Sciatic nerve (tissue), 2 donors: ENCODE results near the gene ARL1. TPM values are rescaled to one million over a fixed set of nuclear protein-coding genes. Genes with fewer than 3 reads are reported as not detected.
A peak's percentile ranks its signal among the peaks of the same experiment; 100 is the strongest.
"Not testable (repeated sequence)": the region's sequence is repeated elsewhere in the genome, so short reads cannot be mapped to it uniquely, and the experiment has no call there.

Experiments used
- ATAC-seq: fragments of 200-7000 bp; cut with Tn5 transposase; one replicate; pipeline ENCODE4 v1.9.1; 2020; ENCODE audit warnings: mild to moderate bottlenecking, moderate library complexity
- DNase-seq: peaks from one replicate; pipeline ENCODE4 v3.0.0-alpha.2; 2020; ENCODE audit warnings: low spot score
- intact Hi-C: fragments of 100-400 bp; cut with DNase I; formaldehyde crosslinking; loops from one replicate; pipeline ENCODE4 v1.14.2; 2022
- total RNA-seq: library from RNA; stranded (reverse); fragmentation: NEBNext Ultra II Directional; extraction: Animal tissue kit (Norgen Biotek cat#: 25700); gene quantifications from one replicate; pipeline ENCODE4 v1.2.1, GENCODE V29; 2021
- donor health status: DM: no; HTN: no; CAD: no.
- donor health status: DM: no; HTN: no; CAD: no.

Gene ARL1
- total RNA-seq: 80.6 TPM

DNA sequence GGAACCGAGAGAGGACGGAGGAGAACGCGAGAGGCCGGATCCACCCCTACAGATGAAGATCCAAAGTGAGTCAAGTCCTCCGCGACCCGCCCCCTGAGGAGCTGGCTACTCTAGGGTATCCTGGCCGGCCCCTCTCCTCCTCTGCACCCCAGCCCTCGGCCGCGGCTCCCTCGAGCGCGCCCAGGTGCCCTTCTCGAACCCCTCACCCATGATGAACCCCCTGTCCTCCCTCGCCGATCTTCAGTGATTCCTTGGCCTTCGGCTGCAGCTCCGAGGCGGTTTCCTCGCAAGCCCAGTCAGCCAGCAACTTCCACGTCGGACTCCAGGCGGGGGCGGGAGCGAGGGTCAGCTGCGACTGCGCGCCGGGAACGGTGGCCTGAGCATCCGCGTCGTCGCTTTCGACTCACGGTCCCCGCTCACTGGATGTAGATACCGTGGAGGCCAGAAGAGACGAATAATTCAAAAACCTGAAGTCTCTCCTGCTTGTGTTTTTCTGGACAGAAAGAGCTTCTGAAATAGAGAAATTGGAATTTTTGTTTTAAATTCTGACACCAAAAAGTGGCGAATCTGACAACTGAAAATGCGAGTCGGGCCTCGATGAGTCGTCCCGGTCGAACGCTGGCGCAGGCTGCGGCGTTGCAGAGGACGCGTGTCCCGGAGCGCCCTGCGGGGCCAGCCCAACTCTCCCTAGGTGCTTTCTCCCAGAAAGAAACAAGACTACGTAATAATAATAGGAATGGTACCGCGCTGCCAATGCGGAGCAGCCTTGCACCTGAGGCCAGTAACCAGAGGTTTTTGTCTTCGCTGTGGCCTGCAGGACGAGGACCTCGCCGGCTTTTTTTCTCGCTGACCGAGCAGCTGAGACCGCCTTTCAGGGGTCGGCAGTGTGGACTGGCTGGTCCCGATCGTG, at the start of gene ARL1:
TSS of gene ARL1 (minus strand) at position 337 of the 910 bp plus-strand sequence. CDS start at position 210, 127 bp downstream.
- intact Hi-C loops: no loop called here
- DNase-seq: peak; percentile 91
- peak; percentile 97 for ATAC-seq

DNA sequence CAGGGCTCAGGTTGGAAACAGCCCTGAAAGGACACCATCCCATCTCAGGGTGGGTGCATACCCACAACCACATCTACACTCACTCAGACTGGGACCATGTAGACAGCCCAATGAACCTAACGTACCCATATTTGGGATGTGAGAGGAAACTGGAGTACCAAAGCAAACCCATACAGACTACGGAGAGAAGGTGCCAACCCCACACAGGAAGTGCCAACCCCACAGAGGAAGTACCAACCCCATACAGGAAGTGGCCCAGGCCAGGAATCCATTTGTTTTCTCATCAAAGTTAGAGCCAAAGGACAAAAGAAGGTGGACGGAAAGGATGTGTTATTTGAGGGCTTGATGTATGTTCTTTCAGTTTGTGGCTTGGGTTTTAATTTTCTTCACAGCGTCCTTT, 48.1 kb upstream of the ARL1 start:
- intact Hi-C loops: no loop called here
- DNase-seq (no peak), ATAC-seq (peak; percentile 10)

DNA sequence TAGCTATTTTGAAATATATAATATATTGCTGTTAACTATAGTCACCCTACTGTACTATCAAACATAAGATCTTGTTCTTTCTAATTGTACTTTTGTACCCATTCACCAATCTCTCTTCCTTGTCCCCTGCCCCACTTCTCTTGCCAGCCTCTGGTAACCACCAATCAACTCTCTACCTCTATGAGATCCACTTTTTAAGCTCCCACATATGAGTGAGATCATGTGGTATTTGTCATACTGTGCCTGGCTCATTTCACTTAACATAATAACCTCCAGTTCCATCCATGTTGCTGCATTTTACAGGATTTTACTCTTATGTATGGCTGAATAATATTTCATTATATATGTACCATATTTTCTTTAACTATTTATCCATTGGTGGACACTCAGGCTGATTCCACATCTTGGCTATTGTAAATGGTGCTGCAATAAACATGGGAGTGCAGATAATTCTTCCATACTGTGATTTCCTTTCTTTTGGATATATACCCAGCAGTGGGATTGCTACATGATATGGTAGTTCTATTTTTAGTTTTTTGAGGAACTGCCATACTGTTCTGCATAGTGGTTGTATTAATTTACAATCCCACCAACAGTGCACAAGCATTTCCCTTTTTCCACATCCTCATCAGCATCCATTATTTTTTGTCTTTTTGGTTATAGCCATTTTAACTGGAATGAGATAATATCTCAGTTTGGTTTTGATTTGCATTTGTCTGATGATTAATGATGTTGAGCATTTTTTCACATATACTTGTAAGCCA, 34.1 kb upstream of the ARL1 start:
- intact Hi-C loops: no loop called here
- DNase-seq (no peak), ATAC-seq (no peak)

DNA sequence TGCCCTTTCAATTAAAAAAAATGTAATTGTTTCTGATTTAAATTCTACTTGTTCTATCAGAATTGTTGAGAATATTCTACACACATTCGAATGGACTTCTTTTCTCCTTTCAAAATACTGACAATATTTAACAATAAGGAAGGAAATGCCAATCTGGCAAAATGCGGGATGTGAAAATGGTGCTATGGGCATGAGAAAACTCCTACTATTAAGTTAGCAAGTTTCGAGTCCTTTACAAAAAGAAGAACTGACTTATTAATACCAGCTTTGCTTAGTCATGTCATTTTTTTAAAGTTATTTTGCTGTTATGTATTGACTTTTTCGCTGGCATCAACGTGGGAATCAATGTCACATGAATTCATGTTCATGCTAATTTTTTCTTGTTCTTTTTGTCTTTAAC, 31.7 kb upstream of the ARL1 start:
- DNase-seq: no peak
- intact Hi-C loops: no loop called here
- ATAC-seq: no peak

DNA sequence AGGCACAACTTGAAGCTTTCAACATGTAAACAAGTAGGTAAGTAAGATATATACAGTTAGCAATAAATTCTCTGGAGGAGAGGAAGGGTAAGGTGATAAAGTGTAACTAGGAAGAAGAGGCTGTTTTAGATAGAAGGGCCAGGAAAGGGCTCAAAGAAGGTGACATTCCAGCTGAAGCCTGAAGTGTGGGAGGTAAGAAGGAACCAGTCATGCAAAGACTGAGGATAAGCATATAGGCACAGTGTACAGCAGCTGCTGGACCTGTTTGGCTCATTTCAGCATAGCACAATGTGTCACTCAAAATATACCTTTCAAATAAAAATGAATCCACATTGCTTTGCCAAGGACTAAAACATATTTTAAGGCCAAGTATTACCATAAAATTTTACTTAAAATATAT, 28.6 kb upstream of the ARL1 start:
- no peak for DNase-seq
- no peak for ATAC-seq
- intact Hi-C loops: no loop called here

DNA sequence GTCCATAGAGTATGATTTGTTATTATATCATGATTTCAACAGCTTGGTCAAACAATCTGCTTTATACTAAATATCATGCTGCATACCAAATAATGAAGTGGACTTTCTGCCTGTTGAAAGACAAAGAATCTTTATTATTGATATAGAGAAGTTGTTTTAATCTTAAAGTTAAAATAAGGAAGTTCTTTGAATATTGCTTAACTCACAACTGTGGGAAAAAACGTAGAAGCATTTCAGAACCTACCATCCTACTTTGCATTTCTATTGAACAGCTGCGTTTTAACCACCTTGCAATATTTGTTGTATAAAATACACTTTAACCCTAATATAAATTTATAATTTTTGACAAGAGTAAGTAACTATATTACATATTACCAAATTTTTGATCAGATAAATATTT, 22.9 kb upstream of the ARL1 start:
- ATAC-seq (no peak), DNase-seq (no peak)

DNA sequence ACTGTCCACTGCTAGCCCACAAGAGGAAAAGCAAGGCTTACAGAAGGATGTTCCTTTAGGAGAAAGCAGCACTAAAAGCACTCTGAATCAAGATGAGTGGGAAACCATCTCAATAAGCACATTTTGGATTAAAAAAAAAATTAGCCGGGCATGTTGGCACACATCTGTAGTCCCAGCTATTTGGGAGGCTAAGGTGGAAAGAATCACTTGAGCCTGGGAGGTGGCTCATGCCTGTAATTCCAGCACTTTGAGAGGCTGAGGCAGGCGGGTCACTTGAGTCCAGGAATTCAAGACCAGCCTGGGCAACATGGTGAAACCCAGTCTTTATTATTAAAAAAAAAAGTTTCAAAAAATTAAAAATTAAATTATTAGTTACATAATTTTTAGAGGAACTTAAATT, 17.0 kb upstream of the ARL1 start:
- no peak for DNase-seq
- no peak for ATAC-seq
- intact Hi-C loops: loop anchor here (5.0 kb wide), 1 partner anchor 413 kb away; no protein-coding TSS in a partner anchor

More for the DNA sequence above, 22.9 kb upstream of the ARL1 start:
- intact Hi-C loops: no loop called here

DNA sequence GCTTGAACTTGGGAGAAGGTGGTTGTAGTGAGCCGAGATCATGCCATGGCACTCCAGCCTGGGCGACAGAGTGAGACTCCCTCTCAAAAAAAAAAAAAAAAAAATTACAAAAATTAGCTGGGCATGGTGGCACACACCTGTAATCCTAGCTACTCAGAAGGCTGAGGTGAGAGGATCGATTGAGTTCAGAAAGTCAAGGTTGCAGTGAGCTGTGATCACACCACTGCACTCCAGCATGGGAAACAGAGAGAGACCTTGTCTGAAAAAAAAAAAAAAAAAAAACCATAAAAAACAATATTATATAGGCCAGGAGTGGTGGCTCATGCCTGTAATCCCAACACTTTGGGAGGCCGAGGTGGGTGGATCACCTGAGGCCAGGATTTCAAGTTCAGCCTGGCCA, 14.5 kb upstream of the ARL1 start:
- intact Hi-C loops: loop anchor here (5.0 kb wide), 1 partner anchor 415 kb away; no protein-coding TSS in a partner anchor
- DNase-seq, ATAC-seq: not testable (repeated sequence)

DNA sequence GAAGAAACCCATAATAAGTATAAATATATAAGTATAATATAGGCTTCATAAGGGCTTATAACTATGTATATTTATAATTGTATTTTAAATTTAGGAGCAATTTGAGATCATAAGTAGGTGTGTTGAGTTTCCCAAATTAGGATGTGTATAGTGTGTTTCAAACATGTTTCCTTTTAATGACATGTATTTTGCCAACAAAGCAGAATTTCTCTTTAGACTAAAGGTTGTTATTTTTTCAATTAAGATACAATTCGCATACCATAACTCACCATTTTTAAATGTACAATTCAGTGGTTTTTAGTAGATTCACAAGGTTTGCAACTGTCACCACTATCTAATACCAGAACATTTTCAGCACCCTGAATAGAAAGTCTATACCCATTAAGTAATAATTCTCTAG, 7.7 kb upstream of the ARL1 start:
- intact Hi-C loops: no loop called here
- DNase-seq (no peak), ATAC-seq (no peak)

DNA sequence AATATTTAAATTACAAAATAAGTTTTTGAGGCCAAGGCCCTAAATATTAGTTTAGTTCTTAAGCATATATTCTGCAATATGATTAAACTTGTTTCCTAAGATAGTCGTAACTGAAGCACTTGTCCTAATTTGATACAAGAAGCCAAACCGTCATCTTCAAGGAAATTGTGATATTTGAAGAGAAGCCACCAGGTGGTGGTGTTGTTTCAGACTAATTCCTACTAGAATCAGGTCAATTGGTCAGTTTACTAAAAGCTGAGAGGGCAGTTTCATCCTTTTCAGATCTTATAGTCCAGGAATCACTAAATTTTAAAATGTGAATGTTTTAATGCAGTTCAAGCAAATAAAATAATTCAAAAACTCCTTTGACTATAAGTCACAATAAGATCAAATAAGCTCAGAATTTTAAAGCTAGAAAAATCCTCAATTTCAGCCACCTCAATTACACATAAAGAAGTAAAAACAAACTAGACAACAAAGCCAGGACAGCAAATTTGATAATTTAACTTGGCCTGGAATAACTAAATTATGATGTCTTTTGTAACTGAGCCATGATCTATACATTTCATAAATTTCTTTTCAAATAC, 7.1 kb upstream of the ARL1 start:
- intact Hi-C loops: no loop called here
- no peak for ATAC-seq
- no peak for DNase-seq

DNA sequence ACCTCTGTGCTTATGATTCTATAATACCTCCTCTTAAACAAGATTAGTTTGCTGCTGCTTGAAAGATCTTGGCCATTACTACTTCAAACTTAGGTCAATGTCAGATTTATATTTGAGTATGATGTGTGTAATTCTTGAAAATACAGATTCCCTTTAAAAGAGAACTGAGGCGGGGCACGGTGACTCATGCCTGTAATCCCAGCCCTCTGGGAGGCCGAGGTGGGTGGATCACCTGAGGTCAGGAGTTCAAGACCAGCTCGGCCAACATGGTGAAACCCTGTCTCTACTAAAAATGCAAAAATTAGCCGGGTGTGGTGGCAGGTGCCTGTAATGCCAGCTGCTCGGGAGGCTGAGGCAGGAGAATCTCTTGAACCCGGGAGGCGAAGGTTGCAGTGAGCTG, 2.6 kb upstream of the ARL1 start:
- intact Hi-C loops, ATAC-seq, DNase-seq: not testable (repeated sequence)

DNA sequence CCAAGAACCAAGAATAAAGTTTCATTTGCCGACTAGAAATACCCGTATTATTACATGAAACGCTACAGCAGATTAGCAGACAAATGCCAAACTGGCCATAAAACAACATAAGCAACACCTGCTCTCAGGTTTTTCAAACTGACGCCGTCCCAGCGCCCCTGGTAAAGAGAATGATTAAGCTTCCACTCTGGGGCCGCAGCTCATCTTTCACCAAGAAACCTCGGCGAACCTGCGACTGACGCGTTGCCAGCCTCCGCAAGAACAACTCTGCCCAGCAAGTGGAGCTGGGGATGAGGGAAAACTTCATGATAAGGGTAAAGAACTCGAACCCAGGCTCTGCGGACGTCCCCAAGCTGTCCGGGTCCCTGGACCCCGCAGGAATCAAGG, 530 bp downstream of the ARL1 start:
- no peak for ATAC-seq
- intact Hi-C loops: no loop called here
- DNase-seq: no peak

DNA sequence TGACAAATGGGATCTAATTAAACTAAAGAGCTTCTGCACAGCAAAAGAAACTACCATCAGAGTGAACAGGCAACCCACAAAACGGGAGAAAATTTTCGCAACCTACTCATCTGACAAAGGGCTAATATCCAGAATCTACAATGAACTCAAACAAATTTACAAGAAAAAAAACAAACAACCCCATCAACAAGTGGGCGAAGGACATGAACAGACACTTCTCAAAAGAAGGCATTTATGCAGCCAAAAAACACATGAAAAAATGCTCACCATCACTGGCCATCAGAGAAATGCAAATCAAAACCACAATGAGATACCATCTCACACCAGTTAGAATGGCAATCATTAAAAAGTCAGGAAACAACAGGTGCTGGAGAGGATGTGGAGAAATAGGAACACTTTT, 16.4 kb downstream of the ARL1 start:
- intact Hi-C loops, DNase-seq, ATAC-seq: not testable (repeated sequence)

DNA sequence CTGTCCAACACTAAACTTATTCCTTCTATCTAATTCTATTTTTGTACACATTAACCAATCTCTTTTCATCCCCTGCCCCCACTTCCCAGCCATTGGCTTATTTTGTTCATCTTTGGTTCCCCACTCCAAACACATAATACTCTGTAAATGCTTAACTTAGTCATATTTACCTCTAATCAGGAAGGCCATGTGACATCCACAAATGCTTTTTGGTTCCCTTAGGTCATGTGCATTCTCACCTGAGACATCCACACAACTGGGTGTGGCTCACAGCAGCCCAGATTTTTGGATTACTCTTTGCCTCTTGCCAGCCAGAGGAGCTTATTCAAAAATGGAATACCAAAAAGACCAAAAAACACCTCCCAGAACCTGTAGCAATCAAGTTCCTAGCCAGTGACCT, 28.4 kb downstream of the ARL1 start:
- DNase-seq (no peak), ATAC-seq (no peak)
- intact Hi-C loops: no loop called here

DNA sequence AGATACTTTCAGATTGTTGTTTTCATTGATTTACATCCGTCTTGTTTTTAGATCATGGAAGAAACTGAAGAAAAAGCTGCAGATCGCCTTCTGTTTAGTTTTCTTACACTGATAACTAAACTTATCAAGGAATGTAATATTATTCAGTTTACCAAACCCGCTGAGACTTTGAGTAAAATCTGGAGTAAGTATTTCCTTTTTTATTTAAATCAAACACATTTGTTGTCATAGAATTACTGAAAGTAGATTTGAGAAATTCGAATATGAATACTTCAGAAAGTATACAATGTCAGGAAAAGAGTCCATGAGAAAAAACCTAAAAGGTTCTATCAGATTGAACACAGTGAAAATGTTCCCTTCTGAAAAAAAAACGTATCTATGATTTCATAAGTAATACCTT, 32.0 kb downstream of the ARL1 start:
- no peak for ATAC-seq
- no peak for DNase-seq
- intact Hi-C loops: no loop called here

DNA sequence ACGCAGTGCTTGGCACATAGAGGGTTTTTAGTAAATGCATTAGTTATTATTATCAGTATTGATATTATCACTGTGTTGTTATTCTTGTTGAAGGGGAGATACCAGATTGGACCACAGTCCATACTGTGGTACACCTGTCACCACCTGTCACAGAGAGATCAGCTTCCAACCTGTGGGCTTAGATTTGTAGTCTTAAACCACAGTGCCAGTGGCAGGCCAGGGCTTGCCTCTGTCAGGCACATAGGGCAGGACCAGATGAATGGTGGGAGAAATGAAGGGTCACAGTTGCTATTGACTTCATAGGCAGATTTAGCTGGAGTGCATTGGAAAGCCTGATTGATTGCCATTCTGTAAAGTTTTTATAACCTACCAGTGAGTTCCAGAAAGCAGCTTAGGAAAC, 35.1 kb downstream of the ARL1 start:
- intact Hi-C loops: no loop called here
- DNase-seq (no peak), ATAC-seq (no peak)

DNA sequence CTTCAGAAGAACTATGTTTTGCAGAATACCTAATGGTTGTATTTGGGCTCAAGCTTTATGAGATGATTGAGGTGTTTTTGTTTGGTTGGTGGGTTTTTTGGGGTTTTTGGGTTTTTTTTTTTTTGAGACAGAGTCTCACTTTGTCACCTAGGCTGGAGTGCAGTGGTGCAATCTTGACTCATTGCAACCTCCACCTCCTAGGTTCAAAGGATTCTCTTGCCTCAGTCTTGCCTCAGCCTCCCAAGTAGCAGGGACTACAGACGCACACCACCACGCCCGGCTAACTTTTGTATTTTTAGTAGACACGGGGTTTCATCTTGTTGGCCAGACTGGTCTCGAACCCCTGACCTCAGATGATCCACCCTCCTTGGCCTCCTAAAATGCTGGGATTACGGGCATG, 39.6 kb downstream of the ARL1 start:
- intact Hi-C loops: no loop called here
- DNase-seq (no peak), ATAC-seq (no peak)

DNA sequence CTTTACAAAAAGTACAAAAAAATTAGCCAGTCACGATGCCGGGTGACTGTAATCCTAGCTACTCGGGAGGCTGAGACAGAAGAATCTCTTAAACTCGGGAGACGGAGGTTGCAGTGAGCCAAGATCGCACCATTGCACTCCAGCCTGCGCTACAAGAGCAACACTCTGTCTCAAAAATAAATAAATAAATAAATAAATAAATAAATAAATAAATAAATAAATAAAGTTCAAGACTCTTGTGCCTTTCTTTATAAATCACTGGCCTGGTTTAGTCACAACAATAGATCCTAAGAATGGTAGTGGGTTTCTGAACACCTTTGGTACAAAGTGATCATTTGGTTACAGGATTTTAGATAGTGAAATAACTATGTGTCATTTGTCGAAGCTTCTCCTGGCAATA, 46.1 kb downstream of the ARL1 start:
- ATAC-seq (no peak), DNase-seq (no peak)

DNA sequence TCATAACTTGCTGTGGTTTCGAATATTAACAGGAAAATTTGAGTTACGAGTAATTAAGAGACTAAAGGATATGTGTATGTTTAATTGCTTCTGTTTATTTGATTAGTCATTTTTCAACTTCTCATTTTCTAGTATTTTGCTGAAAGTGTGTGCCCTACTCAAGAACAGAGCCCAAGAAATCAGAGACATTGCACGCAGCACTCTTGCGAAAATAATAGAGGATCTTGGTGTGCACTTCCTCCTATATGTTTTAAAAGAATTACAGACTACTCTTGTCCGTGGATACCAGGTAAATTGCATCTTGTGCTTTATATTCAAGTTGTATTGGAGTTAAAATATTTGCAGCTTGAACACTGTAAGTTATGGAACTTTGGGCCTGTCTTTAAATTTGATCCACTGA, 50.8 kb downstream of the ARL1 start:
- no peak for DNase-seq
- ATAC-seq: no peak
- intact Hi-C loops: no loop called here

More for the DNA sequence above, 46.1 kb downstream of the ARL1 start:
- intact Hi-C loops: no loop called here

DNA sequence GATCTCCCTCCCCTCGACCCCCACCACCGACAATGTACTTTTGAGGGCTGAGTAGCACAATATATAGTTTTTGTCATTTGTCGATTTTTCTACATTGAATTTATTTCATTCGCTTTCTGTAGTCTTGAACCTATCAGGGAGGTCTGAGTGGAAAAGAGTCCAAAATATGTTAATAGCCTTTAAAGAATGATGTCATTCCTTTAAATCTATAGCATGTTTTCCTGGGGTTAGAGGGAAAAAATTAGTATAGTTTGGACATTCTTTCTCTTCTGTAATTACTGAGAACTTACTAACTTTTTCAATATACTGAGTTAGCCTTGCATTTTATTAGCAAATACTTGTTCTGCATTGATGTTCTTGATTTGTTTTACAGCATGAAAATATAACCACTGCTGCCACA, 55.9 kb downstream of the ARL1 start:
- ATAC-seq (no peak), DNase-seq (no peak)
- intact Hi-C loops: no loop called here
